ENCODE data around the gene CTNNA2. TPM values are rescaled to one million over a fixed set of nuclear protein-coding genes. Genes with fewer than 3 reads are reported as not detected.

The CTNNA2 gene
- total RNA-seq, 1 donor from 2014 or later, result 3.5 TPM

DNA sequence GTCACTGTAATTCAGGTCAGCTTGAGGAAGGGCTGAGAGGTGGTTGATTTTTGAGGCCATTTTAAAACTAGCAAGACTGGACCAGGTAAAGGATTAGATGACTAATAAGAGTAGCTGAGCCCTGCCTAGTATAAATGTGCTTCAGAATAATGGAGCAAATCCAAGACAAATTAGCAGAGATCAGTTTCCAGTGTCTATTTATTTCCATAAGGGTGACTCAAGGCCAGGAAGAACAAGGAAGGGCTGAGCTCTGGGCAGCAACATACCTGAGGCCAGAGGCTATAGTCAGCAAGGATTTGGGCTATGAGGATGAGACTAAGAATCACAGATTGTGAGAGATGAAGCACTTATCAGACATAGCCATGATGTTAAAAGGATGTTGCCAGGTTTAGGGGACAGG lies 1130.7 kb downstream of the CTNNA2 start:
- no peak for DNase-seq (ENCODE audit: low read depth)
- H3K4me3 ChIP-seq (ENCODE audit: low read depth, low read length), result no peak overlapping the region
- TF ChIP-seq CTCF (IDR thresholded peaks at IDR 0.05; ENCODE audit: insufficient read depth, low read length, poor library complexity, severe bottlenecking), result no peak
- no peaks in the 10 kb centered on the region for H3K36me3 ChIP-seq (ENCODE audit: control insufficient read depth, insufficient read depth, low read length)
- no peaks in the 10 kb centered on the region for H3K27me3 ChIP-seq (ENCODE audit: control insufficient read depth, insufficient read depth, low read length)

DNA sequence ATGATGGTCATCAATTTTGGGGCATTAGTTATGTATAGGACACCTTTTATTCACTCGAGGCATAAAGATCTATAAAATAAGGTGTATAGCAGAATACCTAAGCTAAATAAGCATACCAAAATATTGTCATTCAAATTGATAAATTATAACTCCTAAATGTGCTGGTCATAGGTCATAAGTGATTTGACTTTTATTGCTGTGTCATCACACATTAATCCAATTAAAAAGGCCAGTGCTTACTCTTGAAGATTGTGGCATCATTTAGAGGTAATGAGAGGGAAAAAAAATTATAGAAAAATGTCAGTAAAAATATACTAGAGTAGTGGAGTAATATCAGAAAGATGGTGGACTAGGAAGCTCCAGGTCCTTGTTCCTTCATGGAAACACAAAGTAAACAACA lies 1138.6 kb downstream of the CTNNA2 start:
- Histone ChIP-seq H3K4me3 (ENCODE audit: low read depth, low read length) (no peak overlapping the region), H3K27me3 (ENCODE audit: control insufficient read depth, insufficient read depth, low read length) (no peaks in the 10 kb centered on the region), H3K36me3 (ENCODE audit: control insufficient read depth, insufficient read depth, low read length) (no peaks in the 10 kb centered on the region)
- no peak for DNase-seq (ENCODE audit: low read depth)
- TF ChIP-seq CTCF (IDR thresholded peaks at IDR 0.05; ENCODE audit: insufficient read depth, low read length, poor library complexity, severe bottlenecking), result no peak

DNA sequence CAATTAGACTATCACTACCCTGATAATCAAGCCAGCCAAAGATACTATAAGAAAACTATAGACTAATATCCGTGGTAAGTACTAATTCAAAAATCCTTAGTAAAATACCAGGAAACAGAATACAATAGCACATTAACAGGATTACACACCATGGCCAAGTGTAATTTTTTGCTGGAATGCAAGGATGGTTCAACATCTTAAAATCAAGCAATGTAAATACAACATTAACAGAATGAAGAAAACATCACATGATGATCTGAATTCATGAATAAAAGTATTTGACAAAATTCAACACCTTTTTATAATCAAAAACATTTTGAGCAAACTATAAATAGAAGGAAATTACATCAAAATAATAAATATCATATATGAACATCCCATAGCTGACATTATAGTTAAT lies 1142.4 kb downstream of the CTNNA2 start:
- no peaks in the 10 kb centered on the region for H3K36me3 ChIP-seq (ENCODE audit: control insufficient read depth, insufficient read depth, low read length)
- DNase-seq (ENCODE audit: low read depth), result no peak
- TF ChIP-seq CTCF (IDR thresholded peaks at IDR 0.05; ENCODE audit: insufficient read depth, low read length, poor library complexity, severe bottlenecking), result no peak
- no peak overlapping the region for H3K4me3 ChIP-seq (ENCODE audit: low read depth, low read length)
- no peaks in the 10 kb centered on the region for H3K27me3 ChIP-seq (ENCODE audit: control insufficient read depth, insufficient read depth, low read length)

- H3K27me3 ChIP-seq (ENCODE audit: control insufficient read depth, insufficient read depth, low read length), result no peaks in the 10 kb centered on the region
- no peak for DNase-seq (ENCODE audit: low read depth)
- H3K36me3 ChIP-seq (ENCODE audit: control insufficient read depth, insufficient read depth, low read length), result no peaks in the 10 kb centered on the region
- no peak overlapping the region for H3K4me3 ChIP-seq (ENCODE audit: low read depth, low read length)
- no peak for TF ChIP-seq CTCF (IDR thresholded peaks at IDR 0.05; ENCODE audit: insufficient read depth, low read length, poor library complexity, severe bottlenecking)
These were observed 1157.9 kb downstream of the CTNNA2 start for GRCh38 chr2:80670763-80671162.

DNA sequence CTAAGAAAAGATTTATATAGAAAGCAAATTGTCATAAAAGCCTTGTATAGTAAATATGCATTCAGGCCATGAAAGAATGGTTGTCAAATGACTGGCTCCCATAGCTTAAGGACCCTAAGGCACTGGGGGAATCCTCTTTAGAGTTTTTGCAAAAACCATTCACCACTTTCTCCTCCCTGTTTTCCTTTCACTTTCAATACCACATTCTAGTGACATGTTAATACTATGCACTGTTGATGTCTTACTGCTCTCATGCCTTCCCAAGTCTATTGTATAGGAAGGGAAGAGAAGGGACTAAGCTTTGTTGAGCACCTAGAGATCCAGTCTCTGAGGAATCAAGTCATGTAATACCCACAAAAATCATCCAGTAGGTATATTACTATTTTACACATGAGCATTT lies 1174.7 kb downstream of the CTNNA2 start:
- no peaks in the 10 kb centered on the region for H3K27me3 ChIP-seq (ENCODE audit: control insufficient read depth, insufficient read depth, low read length)
- H3K4me3 ChIP-seq (ENCODE audit: low read depth, low read length), result no peak overlapping the region
- DNase-seq (ENCODE audit: low read depth), result no peak
- TF ChIP-seq CTCF (IDR thresholded peaks at IDR 0.05; ENCODE audit: insufficient read depth, low read length, poor library complexity, severe bottlenecking), result no peak
- H3K36me3 ChIP-seq (ENCODE audit: control insufficient read depth, insufficient read depth, low read length), result no peaks in the 10 kb centered on the region

DNA sequence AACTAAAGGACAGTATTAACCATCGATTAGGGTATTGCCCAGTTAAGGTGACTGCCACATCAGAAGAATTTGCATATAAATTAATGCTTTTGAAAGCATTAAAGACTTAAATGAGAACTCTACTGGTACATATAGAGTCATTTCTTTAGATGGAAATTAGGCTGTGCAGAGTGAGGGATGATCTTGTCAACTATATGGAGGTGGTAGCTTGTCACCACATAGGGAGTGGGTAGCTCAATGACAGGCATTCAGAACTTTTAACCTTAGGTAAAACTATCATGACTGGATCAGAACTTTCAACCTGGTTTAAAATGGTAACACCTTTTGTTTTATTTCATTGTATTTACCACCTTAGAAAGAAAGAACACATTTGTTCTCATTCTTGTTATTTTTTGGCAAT lies 1176.3 kb downstream of the CTNNA2 start:
- Histone ChIP-seq H3K4me3 (ENCODE audit: low read depth, low read length) (no peak overlapping the region), H3K36me3 (ENCODE audit: control insufficient read depth, insufficient read depth, low read length) (no peaks in the 10 kb centered on the region), H3K27me3 (ENCODE audit: control insufficient read depth, insufficient read depth, low read length) (no peaks in the 10 kb centered on the region)
- no peak for DNase-seq (ENCODE audit: low read depth)
- TF ChIP-seq CTCF (IDR thresholded peaks at IDR 0.05; ENCODE audit: insufficient read depth, low read length, poor library complexity, severe bottlenecking), result no peak
